Cerebellar cortex (tissue), 1 donor: ENCODE data around the gene MARCHF3.
"Not testable (repeated sequence)": the region's sequence is repeated elsewhere in the genome, so short reads cannot be mapped to it uniquely, and the experiment has no call there.

ENCODE experiments used
- DNase-seq: peaks from one replicate; pipeline ENCODE4 v3.0.0-alpha.2; 2015; ENCODE audit warnings: low spot score

The MARCHF3 gene

GRCh38 chr5:126847826-126848251 is 182.5 kb downstream of the MARCHF3 start:
- no peak for DNase-seq

- no peak for DNase-seq
These were observed 182.9 kb downstream of the MARCHF3 start for GRCh38 chr5:126847456-126847820.

DNA sequence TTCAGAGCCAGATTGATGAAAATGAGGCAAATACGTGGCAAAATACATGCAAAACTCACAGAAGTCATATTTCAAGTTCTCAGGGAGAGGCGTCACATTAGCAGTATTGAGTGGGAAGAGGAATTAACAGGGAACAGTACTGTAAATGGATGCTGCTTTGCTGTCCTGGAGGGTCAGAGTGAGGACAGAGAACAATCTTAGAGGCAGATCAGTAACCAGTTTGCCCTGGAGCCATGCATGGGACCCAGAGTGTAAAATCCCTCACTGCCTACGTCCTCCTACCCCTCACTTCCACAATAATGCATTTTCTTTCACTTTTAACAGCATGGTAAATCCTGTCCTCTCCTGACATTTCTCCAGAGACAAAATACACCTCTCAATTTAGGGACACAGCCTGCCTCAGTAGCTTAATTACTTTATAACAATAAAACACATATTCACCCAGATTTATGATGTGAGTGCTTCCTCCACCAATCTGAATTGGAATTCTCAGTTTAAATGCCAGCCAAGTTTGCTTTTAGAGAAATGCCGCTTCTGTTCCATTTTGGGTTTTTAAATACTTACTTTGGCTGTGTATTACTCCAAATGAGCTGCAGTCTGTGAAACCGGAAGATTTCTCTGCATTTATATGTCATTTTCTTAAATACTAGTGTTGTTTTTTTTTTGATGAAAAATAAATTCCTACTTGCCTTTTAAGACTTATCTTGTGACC is 183.5 kb downstream of the MARCHF3 start:
- no peak for DNase-seq

GRCh38 chr5:126846344-126846743 is 184.0 kb downstream of the MARCHF3 start:
- no peak for DNase-seq

DNA sequence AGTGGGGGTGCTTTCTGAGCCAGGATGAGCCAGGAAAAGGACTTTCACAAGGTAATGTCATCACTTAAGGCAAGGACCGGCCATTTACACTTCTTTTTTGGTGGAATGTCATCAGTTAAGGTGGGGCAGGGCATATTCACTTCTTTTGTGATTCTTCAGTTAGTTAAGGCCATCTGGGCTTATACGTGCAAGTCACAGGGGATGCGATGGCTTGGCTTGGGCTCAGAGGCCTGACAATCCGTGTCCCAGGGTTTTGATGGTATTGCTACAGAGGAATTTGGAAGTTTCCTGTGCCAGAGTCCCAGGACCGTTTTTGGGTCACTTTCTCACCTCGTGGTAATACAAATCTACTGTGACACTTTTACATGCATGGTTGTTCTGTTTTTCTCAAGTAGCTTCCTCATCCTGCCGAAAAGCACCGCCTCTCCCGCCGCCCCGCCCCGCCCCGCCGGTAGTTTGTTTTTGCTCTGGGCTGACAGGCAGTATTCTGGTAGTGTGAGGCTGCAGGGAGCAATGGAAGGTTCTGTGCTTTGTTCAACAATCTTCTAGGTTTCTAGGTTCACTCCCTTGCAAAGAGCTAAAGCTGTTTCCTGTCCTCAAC is 184.8 kb downstream of the MARCHF3 start:
- not testable (repeated sequence) for DNase-seq

DNA sequence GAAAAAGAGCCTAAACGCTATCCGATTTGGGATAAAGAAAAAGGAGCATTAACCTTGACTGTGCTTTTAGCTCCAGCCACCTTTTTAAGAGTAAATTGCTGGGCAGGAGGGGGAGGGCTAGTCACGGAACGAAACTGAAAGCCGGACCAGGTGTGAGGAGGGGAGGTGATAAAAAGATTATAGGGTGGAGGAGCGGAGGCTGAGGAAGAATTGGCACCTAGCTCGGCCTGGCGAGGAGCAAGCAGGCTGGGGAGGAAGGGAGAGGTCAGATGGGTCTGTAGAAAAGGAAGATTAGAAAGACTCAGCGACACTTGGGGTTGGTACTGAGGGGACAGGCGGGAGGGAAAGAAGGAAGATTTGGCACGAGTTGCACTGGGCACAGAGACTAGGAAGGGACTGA is 187.0 kb downstream of the MARCHF3 start:
- not testable (repeated sequence) for DNase-seq

DNA sequence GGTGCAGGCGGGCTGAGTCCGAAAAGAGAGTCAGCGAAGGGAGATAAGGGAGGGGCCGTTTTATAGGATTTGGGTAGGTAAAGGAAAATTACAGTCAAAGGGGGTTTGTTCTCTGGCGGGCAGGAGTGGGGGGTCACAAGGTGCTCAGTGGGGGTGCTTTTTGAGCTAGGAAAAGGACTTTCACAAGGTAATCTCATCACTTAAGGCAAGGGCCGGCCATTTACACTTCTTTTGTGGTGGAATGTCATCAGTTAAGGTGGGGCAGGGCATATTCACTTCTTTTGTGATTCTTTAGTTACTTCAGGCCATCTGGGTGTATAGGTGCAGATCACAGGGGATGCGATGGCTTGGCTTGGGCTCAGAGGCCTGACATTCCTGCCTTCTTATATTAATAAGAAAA is 191.0 kb downstream of the MARCHF3 start:
- DNase-seq: not testable (repeated sequence)

DNA sequence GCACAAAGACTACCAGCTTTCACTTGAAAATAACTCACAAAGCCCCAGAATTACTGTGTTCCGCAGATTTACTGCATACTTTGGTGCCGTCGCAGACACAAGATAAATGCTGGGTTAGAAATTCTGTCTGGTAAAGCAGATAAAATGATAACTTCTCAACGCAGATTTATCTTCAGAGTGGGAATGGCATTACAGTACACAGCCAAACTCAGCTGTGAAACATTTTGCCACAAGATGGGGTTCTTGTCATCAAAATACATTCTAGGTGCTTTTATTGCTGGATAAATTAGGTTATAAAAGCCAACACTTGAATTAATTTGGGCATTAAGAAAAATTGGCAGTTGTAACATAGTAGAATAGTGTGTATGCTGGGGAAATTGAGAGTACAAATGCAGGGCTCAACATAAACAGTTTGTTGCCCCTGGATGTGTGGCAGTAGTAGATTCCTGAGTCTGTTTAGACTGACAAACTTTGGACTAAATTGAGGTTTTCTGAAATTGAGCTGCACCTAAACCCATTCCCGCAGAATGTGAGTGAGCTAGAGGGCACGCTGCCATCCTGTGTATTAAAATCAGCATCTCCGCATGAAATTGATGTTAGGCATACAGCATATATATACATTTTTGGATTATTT is 192.3 kb downstream of the MARCHF3 start:
- DNase-seq: peak; percentile 18

DNA sequence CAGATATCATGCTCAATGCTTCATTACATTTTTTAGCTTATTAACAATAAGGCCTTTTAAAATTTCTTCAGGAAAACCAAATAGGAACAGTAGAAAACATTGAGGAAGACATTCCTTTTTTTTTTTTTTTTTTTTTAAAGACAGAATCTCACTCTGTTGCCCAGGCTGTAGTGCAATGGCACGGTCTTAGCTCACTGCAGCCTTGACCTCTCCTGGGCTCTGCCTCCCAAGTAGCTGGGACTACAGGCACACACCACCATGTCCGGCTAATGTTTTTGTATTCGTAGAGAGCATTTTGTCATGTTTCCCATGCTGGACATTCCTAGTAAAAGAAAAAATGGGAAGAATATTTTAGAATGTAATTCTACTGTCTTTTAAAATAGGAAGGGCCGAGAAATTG is 193.1 kb downstream of the MARCHF3 start:
- DNase-seq: no peak

DNA sequence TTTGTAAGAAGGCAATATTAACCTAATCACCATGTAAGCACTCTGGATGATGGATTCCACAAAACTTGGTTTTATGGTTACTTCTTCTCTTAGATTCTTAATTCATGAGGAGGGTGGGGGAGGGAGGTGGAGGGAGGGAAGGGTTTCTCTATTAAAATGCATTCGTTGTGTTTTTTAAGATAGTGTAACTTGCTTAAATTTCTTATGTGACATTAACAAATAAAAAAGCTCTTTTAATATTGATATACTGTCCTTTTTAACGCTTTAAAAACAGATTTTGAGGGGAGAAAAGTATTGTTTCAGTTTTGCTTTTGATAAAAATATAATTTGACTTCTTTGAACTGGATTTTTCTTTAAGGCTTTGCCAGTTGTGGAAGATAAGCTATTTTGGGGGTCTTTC is 193.6 kb downstream of the MARCHF3 start:
- DNase-seq: no peak

- DNase-seq: no peak
These were observed 199.2 kb downstream of the MARCHF3 start for GRCh38 chr5:126831156-126831555.

DNA sequence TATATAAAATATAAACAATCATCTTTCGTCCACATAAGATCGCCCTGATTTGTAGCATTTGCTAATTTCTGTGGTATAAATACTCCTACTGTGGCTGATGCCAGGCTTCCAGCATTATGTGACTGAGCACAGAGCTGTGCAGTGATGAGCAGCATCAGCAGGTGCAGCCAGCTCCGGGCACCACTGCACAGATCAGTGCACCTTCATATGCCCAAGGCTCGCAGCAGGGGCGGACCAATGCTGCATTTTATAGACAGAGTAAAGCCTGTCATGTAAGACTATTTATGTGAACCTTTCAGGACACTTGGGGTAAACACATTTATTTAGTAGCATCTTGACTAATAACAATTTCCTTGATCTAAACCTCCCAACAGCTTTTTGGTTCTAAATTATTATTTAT is 200.3 kb downstream of the MARCHF3 start:
- no peak for DNase-seq

DNA sequence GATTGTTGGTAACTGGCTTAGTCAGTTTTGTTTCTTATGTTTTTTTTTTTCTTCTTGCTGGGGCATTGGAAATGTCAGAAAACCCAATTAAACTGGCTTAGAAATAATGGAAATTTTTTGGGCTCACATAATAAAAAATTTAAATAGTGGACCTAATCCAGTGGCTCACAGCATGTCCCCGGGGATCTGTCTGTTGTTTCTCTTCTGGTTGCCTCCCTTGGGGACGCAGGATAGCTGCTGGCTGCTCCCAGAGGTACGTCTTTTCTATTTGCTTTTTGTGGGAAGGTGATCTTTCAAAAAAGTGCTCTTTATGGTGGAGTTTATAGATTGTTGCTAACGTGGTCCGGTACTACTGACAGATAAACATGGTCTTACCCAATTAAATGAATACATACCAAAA is 201.3 kb downstream of the MARCHF3 start:
- DNase-seq: no peak

GRCh38 chr5:126826619-126827215 is 203.6 kb downstream of the MARCHF3 start:
- DNase-seq: no peak

DNA sequence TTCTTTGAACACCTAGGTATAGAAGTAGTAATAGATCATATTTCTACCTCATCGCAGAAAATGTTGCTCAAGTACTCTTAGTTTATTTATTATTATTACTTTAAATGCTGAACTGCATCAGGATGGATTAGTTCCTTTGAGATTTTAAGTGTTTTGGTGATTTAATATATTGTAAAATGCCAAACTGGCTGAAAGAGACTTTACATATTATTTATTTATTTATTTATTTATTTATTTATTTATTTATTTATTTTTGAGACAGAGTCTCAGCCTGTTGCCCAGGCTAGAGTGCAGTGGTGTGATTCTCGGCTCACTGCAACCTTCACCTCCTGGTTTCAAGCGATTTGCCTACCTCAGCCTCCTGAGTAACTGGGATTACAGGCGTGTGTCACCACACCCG is 211.1 kb downstream of the MARCHF3 start:
- no peak for DNase-seq

GRCh38 chr5:126818736-126819135 is 211.6 kb downstream of the MARCHF3 start:
- no peak for DNase-seq
